Spleen (tissue), 7 donors: ENCODE measurements around the gene FARP1.

ENCODE experiments used
- POLR2A ChIP-seq, 3 donors: fragments of 450-650 bp; IDR thresholded peaks; one replicate each; pipeline ENCODE4 v1.5.1; 2017; ENCODE audit warnings: antibody characterized with exemption in 3 of 3, mild to moderate bottlenecking in 1 of 3
- POLR2AphosphoS5 ChIP-seq, 3 donors: sonication (generic); formaldehyde crosslinking; IDR thresholded peaks; one replicate each; pipeline ENCODE4 v1.5.1; 2017; ENCODE audit warnings: antibody characterized with exemption in 3 of 3
- TF ChIP-seq, protein P1 (sequence below), 11 experiments: fragments of 200-600 bp in 7 of 11; fragments of 450-650 bp in 4 of 11; sonication (generic) in 4 of 11; IDR thresholded peaks in 8 of 11; conservative IDR thresholded peaks in 3 of 11; 1 replicate in 7 of 11; 2 replicates in 4 of 11; pipeline versions ENCODE4 v1.4.0 to v1.8.0; 2016 to 2021; ENCODE audit warnings: antibody characterized with exemption in 11 of 11, inconsistent platforms in 4 of 11, mild to moderate bottlenecking in 1 of 11
- donor health status: DM: no; HTN: no; CAD: no; lungs with moderate emphysema.
- donor health status: DM: no; HTN: no; CAD: no.
- donor health status: DM: no; HTN: no; CAD: no.

DNA sequence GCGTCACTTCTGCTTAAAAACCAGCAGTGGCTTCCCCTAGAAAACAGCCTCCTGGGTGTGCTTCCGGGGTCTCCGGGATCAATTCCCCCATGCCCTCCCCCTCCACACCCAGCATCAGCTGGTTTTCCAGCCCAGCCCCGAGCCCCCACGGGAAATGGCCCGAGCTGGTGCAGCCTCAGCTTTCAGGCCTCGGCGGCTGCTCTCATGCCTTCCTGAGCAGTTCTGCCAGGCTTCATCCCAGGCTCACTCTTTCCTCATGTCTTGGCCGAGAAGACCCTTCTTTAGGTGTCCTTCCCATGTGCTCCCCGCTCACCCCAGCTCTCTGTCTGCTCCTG, 137.2 kb downstream of the FARP1 start:
- TF ChIP-seq, protein P1, sequence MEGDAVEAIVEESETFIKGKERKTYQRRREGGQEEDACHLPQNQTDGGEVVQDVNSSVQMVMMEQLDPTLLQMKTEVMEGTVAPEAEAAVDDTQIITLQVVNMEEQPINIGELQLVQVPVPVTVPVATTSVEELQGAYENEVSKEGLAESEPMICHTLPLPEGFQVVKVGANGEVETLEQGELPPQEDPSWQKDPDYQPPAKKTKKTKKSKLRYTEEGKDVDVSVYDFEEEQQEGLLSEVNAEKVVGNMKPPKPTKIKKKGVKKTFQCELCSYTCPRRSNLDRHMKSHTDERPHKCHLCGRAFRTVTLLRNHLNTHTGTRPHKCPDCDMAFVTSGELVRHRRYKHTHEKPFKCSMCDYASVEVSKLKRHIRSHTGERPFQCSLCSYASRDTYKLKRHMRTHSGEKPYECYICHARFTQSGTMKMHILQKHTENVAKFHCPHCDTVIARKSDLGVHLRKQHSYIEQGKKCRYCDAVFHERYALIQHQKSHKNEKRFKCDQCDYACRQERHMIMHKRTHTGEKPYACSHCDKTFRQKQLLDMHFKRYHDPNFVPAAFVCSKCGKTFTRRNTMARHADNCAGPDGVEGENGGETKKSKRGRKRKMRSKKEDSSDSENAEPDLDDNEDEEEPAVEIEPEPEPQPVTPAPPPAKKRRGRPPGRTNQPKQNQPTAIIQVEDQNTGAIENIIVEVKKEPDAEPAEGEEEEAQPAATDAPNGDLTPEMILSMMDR (IDR thresholded peaks at IDR 0.05 in 8 of 11, conservative IDR thresholded peaks at IDR 0.05 in 3 of 11): no peak
- TF ChIP-seq POLR2AphosphoS5 (IDR thresholded peaks at IDR 0.05) (peak in 1 of 3 donors; percentile 3), POLR2A (IDR thresholded peaks at IDR 0.05) (no peak)
